Measurements from ENCODE around the gene MFF. TPM values are rescaled to one million over a fixed set of nuclear protein-coding genes. Genes with fewer than 3 reads are reported as not detected.

MFF gene
- total RNA-seq, 1 experiment from 2014 or later = 103 TPM

- TF ChIP-seq, protein P1, sequence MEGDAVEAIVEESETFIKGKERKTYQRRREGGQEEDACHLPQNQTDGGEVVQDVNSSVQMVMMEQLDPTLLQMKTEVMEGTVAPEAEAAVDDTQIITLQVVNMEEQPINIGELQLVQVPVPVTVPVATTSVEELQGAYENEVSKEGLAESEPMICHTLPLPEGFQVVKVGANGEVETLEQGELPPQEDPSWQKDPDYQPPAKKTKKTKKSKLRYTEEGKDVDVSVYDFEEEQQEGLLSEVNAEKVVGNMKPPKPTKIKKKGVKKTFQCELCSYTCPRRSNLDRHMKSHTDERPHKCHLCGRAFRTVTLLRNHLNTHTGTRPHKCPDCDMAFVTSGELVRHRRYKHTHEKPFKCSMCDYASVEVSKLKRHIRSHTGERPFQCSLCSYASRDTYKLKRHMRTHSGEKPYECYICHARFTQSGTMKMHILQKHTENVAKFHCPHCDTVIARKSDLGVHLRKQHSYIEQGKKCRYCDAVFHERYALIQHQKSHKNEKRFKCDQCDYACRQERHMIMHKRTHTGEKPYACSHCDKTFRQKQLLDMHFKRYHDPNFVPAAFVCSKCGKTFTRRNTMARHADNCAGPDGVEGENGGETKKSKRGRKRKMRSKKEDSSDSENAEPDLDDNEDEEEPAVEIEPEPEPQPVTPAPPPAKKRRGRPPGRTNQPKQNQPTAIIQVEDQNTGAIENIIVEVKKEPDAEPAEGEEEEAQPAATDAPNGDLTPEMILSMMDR (conservative IDR thresholded peaks at IDR 0.05; ENCODE audit: low read depth, low read length) = no peak
- TF ChIP-seq EZH2 (IDR thresholded peaks at IDR 0.05; ENCODE audit: low read length, unreplicated experiment) (no peak), EZH2phosphoT487 (IDR thresholded peaks at IDR 0.05; ENCODE audit: borderline replicate concordance, low read length) (no peak)
- Histone ChIP-seq H3K9ac (ENCODE audit: low read length) (no peak overlapping the region), H3K36me3 (ENCODE audit: low read depth, low read length) (peaks cover 7% of the 10 kb centered on the region; the same call in 1 of the 2 replicates), H3K9me3 (ENCODE audit: low read length) (no peaks in the 10 kb centered on the region), H4K20me1 (ENCODE audit: low read length) (no peaks in the 10 kb centered on the region), H3K79me2 (ENCODE audit: low read length) (no peaks in the 10 kb centered on the region), H2AFZ (ENCODE audit: low read length) (no peak overlapping the region), H3K27ac (ENCODE audit: low read length) (no peak overlapping the region), H3K4me1 (ENCODE audit: insufficient read depth, low read length) (no peaks in the 10 kb centered on the region), H3K4me2 (ENCODE audit: low read length) (no peak overlapping the region), H3K9me2 (replicated peaks; ENCODE audit: low read length) (no peaks in the 10 kb centered on the region), H3F3A (ENCODE audit: low read length, unreplicated experiment) (no peaks in the 10 kb centered on the region), H3K27me3 (ENCODE audit: low read length) (no peaks in the 10 kb centered on the region), H3K4me3 (ENCODE audit: low read length) (no peak overlapping the region)
- ChIA-PET CTCF (no interaction called here), POLR2A (ENCODE audit: unreplicated experiment) (no interaction called here)
- ATAC-seq (no peak), DNase-seq (no peak)
- intact Hi-C loops (cut with micrococcal nuclease) = no loop called here
- no TSS peak for BruUV-seq (replicated peaks)
These were observed 16.5 kb downstream of the MFF start for GRCh38 chr2:227341553-227341952.

DNA sequence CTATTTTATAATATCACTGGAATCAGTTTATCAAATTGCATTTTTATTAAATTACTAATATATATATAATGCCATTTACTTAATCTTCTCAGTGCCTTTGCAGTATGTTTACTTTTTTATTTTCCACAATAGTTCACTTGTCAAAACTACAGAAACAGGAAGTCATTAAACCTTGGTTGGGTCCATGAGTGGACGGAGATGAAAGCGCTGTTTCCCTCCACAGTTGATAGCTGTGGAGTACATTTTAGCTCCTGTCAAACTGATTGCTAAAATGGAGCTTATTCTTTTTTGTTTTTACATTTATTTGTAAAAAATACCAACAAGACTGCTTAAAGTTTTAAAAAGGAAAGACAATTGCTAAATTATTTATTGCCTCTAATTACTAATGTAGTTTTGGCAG lies 19.2 kb downstream of the MFF start:
- TF ChIP-seq EZH2 (IDR thresholded peaks at IDR 0.05; ENCODE audit: low read length, unreplicated experiment) (no peak), EZH2phosphoT487 (IDR thresholded peaks at IDR 0.05; ENCODE audit: borderline replicate concordance, low read length) (no peak)
- TF ChIP-seq, protein P1 (conservative IDR thresholded peaks at IDR 0.05; ENCODE audit: low read depth, low read length) = no peak
- intact Hi-C loops (cut with micrococcal nuclease) = no loop called here
- Histone ChIP-seq H3K79me2 (ENCODE audit: low read length) (no peaks in the 10 kb centered on the region), H3K36me3 (ENCODE audit: low read depth, low read length) (peaks cover 9% of the 10 kb centered on the region; the same call in 1 of the 2 replicates), H3K27me3 (ENCODE audit: low read length) (no peaks in the 10 kb centered on the region), H3K4me1 (ENCODE audit: insufficient read depth, low read length) (peaks cover under 1% of the 10 kb centered on the region; the same call in 1 of the 2 replicates), H3K9ac (ENCODE audit: low read length) (no peak overlapping the region), H3K4me2 (ENCODE audit: low read length) (no peak overlapping the region), H3K9me3 (ENCODE audit: low read length) (no peaks in the 10 kb centered on the region), H3K9me2 (replicated peaks; ENCODE audit: low read length) (no peaks in the 10 kb centered on the region), H3K27ac (ENCODE audit: low read length) (no peak overlapping the region), H4K20me1 (ENCODE audit: low read length) (no peaks in the 10 kb centered on the region), H3F3A (ENCODE audit: low read length, unreplicated experiment) (no peaks in the 10 kb centered on the region), H3K4me3 (ENCODE audit: low read length) (no peak overlapping the region), H2AFZ (ENCODE audit: low read length) (no peak overlapping the region)
- no peak for ATAC-seq
- no peak for DNase-seq
- ChIA-PET POLR2A (ENCODE audit: unreplicated experiment) (no interaction called here), CTCF (no interaction called here)
- no TSS peak for BruUV-seq (replicated peaks)

DNA sequence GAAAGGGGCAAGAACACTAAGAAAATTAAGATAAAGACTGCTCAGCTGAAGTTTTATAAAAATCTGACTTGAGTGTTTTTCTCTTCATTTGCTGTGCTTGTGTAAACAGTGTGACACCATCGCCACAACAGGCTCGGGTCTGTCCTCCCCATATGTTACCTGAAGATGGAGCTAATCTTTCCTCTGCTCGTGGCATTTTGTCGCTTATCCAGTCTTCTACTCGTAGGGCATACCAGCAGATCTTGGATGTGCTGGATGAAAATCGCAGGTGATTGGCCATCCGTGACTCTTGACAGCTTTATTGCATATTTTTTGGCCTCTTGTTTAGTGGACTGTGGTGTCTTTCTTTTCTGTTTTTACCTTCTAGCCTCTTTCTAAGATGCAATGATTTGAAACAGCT lies 22.1 kb downstream of the MFF start:
- ChIA-PET CTCF (no interaction called here), POLR2A (ENCODE audit: unreplicated experiment) (interaction anchor here (0.6 kb wide), 2 partner anchors 81 to 206 kb away, joined by 8 to 12 read pairs; no protein-coding TSS in a partner anchor)
- no peak overlapping the region for H3K27ac ChIP-seq (ENCODE audit: low read length)
- intact Hi-C loops (cut with micrococcal nuclease) = no loop called here
- H3K79me2 ChIP-seq (ENCODE audit: low read length) = no peaks in the 10 kb centered on the region
- no peaks in the 10 kb centered on the region for H4K20me1 ChIP-seq (ENCODE audit: low read length)
- TF ChIP-seq, protein P1 (conservative IDR thresholded peaks at IDR 0.05; ENCODE audit: low read depth, low read length) = peak; percentile 30; the same call in 1 of the 2 replicates
- no peak for TF ChIP-seq EZH2 (IDR thresholded peaks at IDR 0.05; ENCODE audit: low read length, unreplicated experiment)
- no peak overlapping the region for H3K4me2 ChIP-seq (ENCODE audit: low read length)
- DNase-seq (peak; percentile 15), ATAC-seq (no peak)
- H2AFZ ChIP-seq (ENCODE audit: low read length) = no peak overlapping the region
- H3K4me3 ChIP-seq (ENCODE audit: low read length) = no peak overlapping the region
- no peak overlapping the region for H3K9ac ChIP-seq (ENCODE audit: low read length)
- no TSS peak for BruUV-seq (replicated peaks)
- H3K4me1 ChIP-seq (ENCODE audit: insufficient read depth, low read length) = peaks cover 15% of the 10 kb centered on the region
- H3K36me3 ChIP-seq (ENCODE audit: low read depth, low read length) = peaks cover 14% of the 10 kb centered on the region; the same call in 1 of the 2 replicates
- no peaks in the 10 kb centered on the region for H3K9me3 ChIP-seq (ENCODE audit: low read length)
- no peaks in the 10 kb centered on the region for H3K9me2 ChIP-seq (replicated peaks; ENCODE audit: low read length)
- no peaks in the 10 kb centered on the region for H3K27me3 ChIP-seq (ENCODE audit: low read length)
- no peaks in the 10 kb centered on the region for H3F3A ChIP-seq (ENCODE audit: low read length, unreplicated experiment)

Measured in PC-3 (cell line).